ENCODE data around the gene CCDC68. TPM values are rescaled to one million over a fixed set of nuclear protein-coding genes. Genes with fewer than 3 reads are reported as not detected.
A peak's percentile ranks its signal among the peaks of the same experiment; 100 is the strongest.

The CCDC68 gene
- total RNA-seq, 2 donors from 2014 or later, result 0.74 TPM; not detected in 1

DNA sequence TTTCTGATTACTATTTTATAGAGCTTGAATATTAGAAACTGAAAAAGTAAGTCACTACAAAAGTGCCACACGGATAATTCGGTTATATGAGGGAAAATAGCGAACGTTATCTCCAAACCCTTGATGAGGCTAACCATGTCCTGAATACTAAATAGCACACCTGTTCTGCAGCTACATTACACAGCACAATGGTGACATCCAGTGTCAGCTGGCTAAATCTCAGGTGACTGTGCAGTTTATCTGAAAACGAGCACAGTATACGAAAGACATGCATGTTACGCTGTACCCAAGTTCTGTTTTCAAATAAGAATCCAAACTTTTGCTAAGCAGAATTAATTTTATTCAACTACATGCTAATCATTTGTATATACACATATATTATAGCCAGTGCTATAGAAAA lies 9.0 kb downstream of the CCDC68 start:
- H3K36me3 Mint-ChIP-seq, result no peaks in the 10 kb centered on the region

DNA sequence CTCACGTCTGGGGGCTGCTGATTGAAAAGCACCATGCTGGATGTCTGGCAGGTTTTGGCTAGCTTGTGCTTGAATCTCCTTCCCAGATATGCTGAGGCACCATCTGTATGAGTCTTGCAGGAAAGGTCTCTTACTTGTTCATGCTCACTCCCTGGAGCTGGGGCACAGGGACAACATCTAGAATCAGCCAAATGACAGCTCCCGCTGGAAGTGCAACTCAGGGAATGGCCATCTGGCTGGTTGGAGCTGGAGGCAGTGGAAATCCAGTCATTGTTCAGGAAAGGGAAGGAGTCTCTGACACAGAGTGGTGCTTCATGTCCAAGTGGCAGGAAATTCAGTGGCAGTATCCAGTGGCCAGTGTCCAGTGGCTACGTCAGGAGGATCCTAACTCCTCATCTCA lies 9.7 kb downstream of the CCDC68 start:
- H3K36me3 Mint-ChIP-seq, result no peaks in the 10 kb centered on the region
- H3K9me3 Mint-ChIP-seq, result no peaks in the 10 kb centered on the region
- no peak for DNase-seq (ENCODE audit: low spot score)
- no peak overlapping the region for H3K4me3 Mint-ChIP-seq
- H3K27me3 Mint-ChIP-seq, result peaks cover 10 to 15% of the 10 kb centered on the region in 2 donors
- no peak for ATAC-seq
- H3K27ac Mint-ChIP-seq, result no peak overlapping the region
- H3K4me1 Mint-ChIP-seq (ENCODE audit: low read depth in 2 of 2), result peaks cover 7 to 13% of the 10 kb centered on the region in 2 donors

More for the DNA sequence above, 9.0 kb downstream of the CCDC68 start:
- H3K4me3 Mint-ChIP-seq, result no peak overlapping the region
- H3K4me1 Mint-ChIP-seq (ENCODE audit: low read depth in 2 of 2), result peaks cover 7 to 13% of the 10 kb centered on the region in 2 donors
- DNase-seq (ENCODE audit: low spot score) (no peak), ATAC-seq (no peak)
- no peaks in the 10 kb centered on the region for H3K9me3 Mint-ChIP-seq
- H3K27me3 Mint-ChIP-seq, result peaks cover 11 to 17% of the 10 kb centered on the region in 2 donors
- H3K27ac Mint-ChIP-seq, result no peak overlapping the region

- H3K9me3 Mint-ChIP-seq, result no peaks in the 10 kb centered on the region
- H3K27me3 Mint-ChIP-seq, result peaks cover 3 to 7% of the 10 kb centered on the region in 2 donors
- H3K4me1 Mint-ChIP-seq (ENCODE audit: low read depth in 2 of 2), result peaks cover 7 to 13% of the 10 kb centered on the region in 2 donors
- H3K36me3 Mint-ChIP-seq, result no peaks in the 10 kb centered on the region
- ATAC-seq, result no peak
- DNase-seq (ENCODE audit: low spot score), result no peak
- no peak overlapping the region for H3K27ac Mint-ChIP-seq
- no peak overlapping the region for H3K4me3 Mint-ChIP-seq
Measured at GRCh38 chr18:54948350-54948837, 10.9 kb downstream of the CCDC68 start.

DNA sequence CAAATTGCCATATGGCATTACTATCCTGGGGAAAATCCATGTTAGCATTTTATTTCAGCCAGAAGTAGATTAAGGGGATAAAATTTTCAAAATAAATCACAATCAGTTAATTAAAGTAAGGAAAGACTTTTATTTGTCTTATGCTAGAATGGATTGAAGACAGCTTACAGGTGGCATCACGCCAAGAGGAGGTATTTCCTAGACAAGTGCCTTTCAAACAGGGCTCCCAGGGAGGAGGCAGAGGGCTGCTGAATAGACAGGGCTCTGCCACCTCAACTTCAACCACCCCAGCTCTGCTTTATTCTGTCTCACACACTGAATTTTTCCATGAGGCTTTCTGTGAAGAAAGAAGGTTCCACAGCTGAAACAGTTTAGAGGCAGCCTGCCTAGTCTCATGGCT lies 12.2 kb downstream of the CCDC68 start:
- Mint-ChIP-seq H3K9me3 (no peaks in the 10 kb centered on the region), H3K27ac (no peak overlapping the region), H3K36me3 (no peaks in the 10 kb centered on the region), H3K4me3 (peak overlapping the region; percentile 83), H3K4me1 (ENCODE audit: low read depth in 2 of 2) (peaks cover 7 to 13% of the 10 kb centered on the region in 2 donors), H3K27me3 (peaks cover 3 to 7% of the 10 kb centered on the region in 2 donors)
- DNase-seq (ENCODE audit: low spot score) (no peak), ATAC-seq (no peak)

DNA sequence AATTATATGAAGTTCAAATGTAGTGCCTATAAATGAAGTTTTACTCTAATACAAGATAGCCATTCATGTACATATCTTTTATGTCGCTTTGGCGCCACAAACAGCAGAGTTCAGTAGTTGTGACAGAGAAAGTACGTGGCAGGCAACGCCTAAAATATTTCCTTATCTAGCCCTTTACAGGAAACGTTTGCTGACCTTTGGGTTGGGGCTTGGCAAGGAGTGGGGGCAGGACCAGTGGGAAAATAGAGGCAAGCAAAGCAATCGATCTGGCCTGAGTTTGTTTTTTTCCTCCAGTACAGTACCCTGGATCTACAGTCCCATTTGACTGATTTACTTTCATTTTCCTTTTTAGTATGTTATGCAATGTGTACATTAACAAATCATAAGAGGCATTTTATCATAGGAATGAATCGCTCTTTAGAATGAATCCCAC lies 13.1 kb downstream of the CCDC68 start:
- H3K9me3 Mint-ChIP-seq, result no peaks in the 10 kb centered on the region
- H3K27ac Mint-ChIP-seq, result peak overlapping the region; percentile 77 to 93

GRCh38 chr18:54945576-54946125 lies 13.6 kb downstream of the CCDC68 start:
- H3K27me3 Mint-ChIP-seq, result peaks cover 3 to 7% of the 10 kb centered on the region in 2 donors
- no peaks in the 10 kb centered on the region for H3K36me3 Mint-ChIP-seq
- peak overlapping the region; percentile 83 for H3K4me3 Mint-ChIP-seq
- peaks cover 7 to 13% of the 10 kb centered on the region in 2 donors for H3K4me1 Mint-ChIP-seq (ENCODE audit: low read depth in 2 of 2)
- H3K27ac Mint-ChIP-seq, result peak overlapping the region; percentile 77 to 93
- ATAC-seq (no peak), DNase-seq (ENCODE audit: low spot score) (no peak)
- no peaks in the 10 kb centered on the region for H3K9me3 Mint-ChIP-seq

More for the DNA sequence above, 13.1 kb downstream of the CCDC68 start:
- H3K27me3 Mint-ChIP-seq, result peaks cover 3 to 7% of the 10 kb centered on the region in 2 donors
- ATAC-seq (peak; percentile 82 to 89), DNase-seq (ENCODE audit: low spot score) (no peak)
- H3K4me3 Mint-ChIP-seq, result peak overlapping the region; percentile 83
- peaks cover 7 to 13% of the 10 kb centered on the region in 2 donors for H3K4me1 Mint-ChIP-seq (ENCODE audit: low read depth in 2 of 2)
- H3K36me3 Mint-ChIP-seq, result no peaks in the 10 kb centered on the region

GRCh38 chr18:54942569-54942968 lies 16.7 kb downstream of the CCDC68 start:
- no peaks in the 10 kb centered on the region for H3K27me3 Mint-ChIP-seq
- no peak for ATAC-seq
- H3K36me3 Mint-ChIP-seq, result no peaks in the 10 kb centered on the region
- peaks cover 7 to 13% of the 10 kb centered on the region in 2 donors for H3K4me1 Mint-ChIP-seq (ENCODE audit: low read depth in 2 of 2)
- DNase-seq (ENCODE audit: low spot score), result no peak
- H3K9me3 Mint-ChIP-seq, result no peaks in the 10 kb centered on the region
- H3K27ac Mint-ChIP-seq, result no peak overlapping the region
- H3K4me3 Mint-ChIP-seq, result no peak overlapping the region

- ATAC-seq, result no peak
- no peaks in the 10 kb centered on the region for H3K9me3 Mint-ChIP-seq
- peaks cover 7 to 13% of the 10 kb centered on the region in 2 donors for H3K4me1 Mint-ChIP-seq (ENCODE audit: low read depth in 2 of 2)
- DNase-seq (ENCODE audit: low spot score), result no peak
- H3K36me3 Mint-ChIP-seq, result no peaks in the 10 kb centered on the region
- H3K27me3 Mint-ChIP-seq, result no peaks in the 10 kb centered on the region
- no peak overlapping the region for H3K4me3 Mint-ChIP-seq
- H3K27ac Mint-ChIP-seq, result no peak overlapping the region
Measured at GRCh38 chr18:54942144-54942543, 17.1 kb downstream of the CCDC68 start.

GRCh38 chr18:54939361-54939917 lies 19.8 kb downstream of the CCDC68 start:
- H3K4me3 Mint-ChIP-seq, result no peak overlapping the region

DNA sequence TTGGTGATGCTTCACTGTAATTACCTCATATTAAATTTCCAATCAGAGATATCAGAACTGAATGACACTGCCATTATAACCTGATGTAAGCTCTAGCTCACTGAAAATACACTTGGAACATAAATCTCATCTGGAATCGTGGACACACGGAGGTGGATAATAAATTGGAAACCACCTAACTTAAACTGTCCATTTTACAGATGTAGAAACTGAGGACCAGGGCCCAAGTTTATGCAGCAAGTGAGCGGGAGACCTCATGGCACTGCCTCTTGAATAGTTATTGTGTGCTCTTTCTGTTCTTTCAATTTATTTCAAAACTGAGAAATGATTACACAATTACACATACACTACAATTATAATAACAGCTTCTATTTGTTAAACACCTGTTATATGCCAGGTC lies 20.8 kb downstream of the CCDC68 start:
- no peak for DNase-seq (ENCODE audit: low spot score)
- no peak overlapping the region for H3K27ac Mint-ChIP-seq
- H3K36me3 Mint-ChIP-seq, result no peaks in the 10 kb centered on the region
- H3K4me1 Mint-ChIP-seq (ENCODE audit: low read depth in 2 of 2), result no peaks in the 10 kb centered on the region
- no peak overlapping the region for H3K4me3 Mint-ChIP-seq
- H3K27me3 Mint-ChIP-seq, result no peaks in the 10 kb centered on the region
- ATAC-seq, result no peak
- no peaks in the 10 kb centered on the region for H3K9me3 Mint-ChIP-seq

More at GRCh38 chr18:54939361-54939917, 19.8 kb downstream of the CCDC68 start:
- DNase-seq (ENCODE audit: low spot score), result no peak
- H3K36me3 Mint-ChIP-seq, result no peaks in the 10 kb centered on the region
- H3K4me1 Mint-ChIP-seq (ENCODE audit: low read depth in 2 of 2), result no peaks in the 10 kb centered on the region
- peak; percentile 52 to 60 for ATAC-seq
- H3K9me3 Mint-ChIP-seq, result no peaks in the 10 kb centered on the region
- H3K27me3 Mint-ChIP-seq, result no peaks in the 10 kb centered on the region
- no peak overlapping the region for H3K27ac Mint-ChIP-seq

DNA sequence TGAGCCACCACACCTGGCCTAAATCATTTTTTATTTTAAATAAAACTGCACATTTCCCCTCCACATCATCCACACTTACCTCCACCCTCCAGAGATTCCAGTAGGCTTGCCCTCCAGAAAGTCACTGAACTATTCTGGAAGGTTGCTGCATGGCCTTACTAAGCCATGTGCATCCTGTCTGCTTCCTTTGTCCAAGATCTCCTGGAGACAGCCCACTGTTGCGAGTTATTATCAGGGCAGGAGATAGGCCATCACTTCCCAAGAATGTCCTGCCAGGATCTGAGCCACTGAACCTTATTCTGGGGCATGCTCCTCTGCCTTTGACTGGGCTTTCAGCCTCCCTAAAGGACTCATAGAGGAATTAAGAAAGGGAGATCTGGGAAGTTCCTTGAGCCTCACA lies 26.8 kb downstream of the CCDC68 start:
- no peak for ATAC-seq
- no peak overlapping the region for H3K27ac Mint-ChIP-seq
- no peak overlapping the region for H3K4me3 Mint-ChIP-seq
- H3K4me1 Mint-ChIP-seq (ENCODE audit: low read depth in 2 of 2), result no peaks in the 10 kb centered on the region
- no peaks in the 10 kb centered on the region for H3K27me3 Mint-ChIP-seq
- no peaks in the 10 kb centered on the region for H3K9me3 Mint-ChIP-seq
- no peak for DNase-seq (ENCODE audit: low spot score)
- H3K36me3 Mint-ChIP-seq, result no peaks in the 10 kb centered on the region

GRCh38 chr18:54931152-54931551 lies 28.1 kb downstream of the CCDC68 start:
- Mint-ChIP-seq H3K27ac (no peak overlapping the region), H3K9me3 (no peaks in the 10 kb centered on the region)
- no peak for ATAC-seq

GRCh38 chr18:54928236-54928635 lies 31.0 kb downstream of the CCDC68 start:
- Mint-ChIP-seq H3K36me3 (no peaks in the 10 kb centered on the region), H3K27me3 (no peaks in the 10 kb centered on the region), H3K4me1 (ENCODE audit: low read depth in 2 of 2) (no peaks in the 10 kb centered on the region), H3K9me3 (no peaks in the 10 kb centered on the region), H3K4me3 (no peak overlapping the region), H3K27ac (no peak overlapping the region)
- ATAC-seq (no peak), DNase-seq (ENCODE audit: low spot score) (no peak)

More at GRCh38 chr18:54931152-54931551, 28.1 kb downstream of the CCDC68 start:
- no peaks in the 10 kb centered on the region for H3K4me1 Mint-ChIP-seq (ENCODE audit: low read depth in 2 of 2)
- H3K36me3 Mint-ChIP-seq, result no peaks in the 10 kb centered on the region
- H3K27me3 Mint-ChIP-seq, result no peaks in the 10 kb centered on the region
- no peak for DNase-seq (ENCODE audit: low spot score)
- H3K4me3 Mint-ChIP-seq, result no peak overlapping the region

GRCh38 chr18:54926593-54927325 lies 32.5 kb downstream of the CCDC68 start:
- Mint-ChIP-seq H3K4me3 (no peak overlapping the region), H3K27me3 (peaks cover 3 to 6% of the 10 kb centered on the region in 2 donors), H3K27ac (no peak overlapping the region), H3K9me3 (no peaks in the 10 kb centered on the region), H3K4me1 (ENCODE audit: low read depth in 2 of 2) (no peaks in the 10 kb centered on the region), H3K36me3 (no peaks in the 10 kb centered on the region)
- ATAC-seq (no peak), DNase-seq (ENCODE audit: low spot score) (no peak)

Data from natural killer cell treated with Interleukin-12 subunit alpha and Interleukin-12 subunit beta and Interleukin-15 and Interleukin-18, amount 100 ng/mL, for 72 hours (primary cell).